Pancreas (tissue), 10 donors: ENCODE data around the gene FNIP1. TPM values are rescaled to one million over a fixed set of nuclear protein-coding genes. Genes with fewer than 3 reads are reported as not detected.

Experiments
- ATAC-seq, 4 donors: fragments of 200-7000 bp; cut with Tn5 transposase; one replicate each; pipeline versions ENCODE4 v1.8.0 to v1.9.1; 2020; ENCODE audit warnings: mild to moderate bottlenecking in 4 of 4, moderate library complexity in 4 of 4
- DNase-seq, 6 donors: peaks; one replicate each; pipeline ENCODE4 v3.0.0-alpha.2; 2020
- FAIRE-seq: peaks from 2 replicates; lab custom pipeline; 2012; peaks lifted over from hg19 to GRCh38; lab: Jason Lieb, UNC
- H3K27ac ChIP-seq, 4 donors: fragments of 200-600 bp; sonication (generic); 1 replicate in 3 of 4; 2 replicates in 1 of 4; pipeline versions ENCODE4 v1.5.0 to v1.8.0; 2020
- H3K27me3 ChIP-seq, 4 donors: fragments of 200-600 bp; one replicate each; pipeline ENCODE4 v1.8.0; 2021
- H3K36me3 ChIP-seq, 3 donors: fragments of 200-600 bp; sonication (generic) in 1 of 3; one replicate each; pipeline versions ENCODE4 v1.5.0 to v1.8.0; 2020 to 2021
- H3K4me1 ChIP-seq, 3 donors: fragments of 200-600 bp; one replicate each; pipeline ENCODE4 v1.8.0; 2021
- H3K4me3 ChIP-seq, 4 donors: fragments of 200-600 bp; sonication (generic) in 2 of 4; one replicate each; pipeline versions ENCODE4 v1.5.0 to v1.8.0; 2020 to 2021
- H3K9me3 ChIP-seq, 4 donors: fragments of 200-600 bp; one replicate each; pipeline ENCODE4 v1.8.0; 2021
- WGBS, 2 donors: extraction: QIAGEN DNeasy Blood & Tissue Kit; methylation state at CpG; one replicate each; pipeline ENCODE4 v1.1.7; 2013; 5-methylcytosine and 5-hydroxymethylcytosine counted together
- intact Hi-C, 3 donors: fragments of 100-400 bp; cut with DNase I; formaldehyde crosslinking; loops; one replicate each; pipeline versions ENCODE4 v1.11.1 to v1.14.2; 2022
- polyA plus RNA-seq, 2 donors: library from polyadenylated mRNA; stranded (reverse); fragments of 200-250 nt; gene quantifications; one replicate each; pipeline ENCODE4 v1.2.3, GENCODE V29; 2013
- total RNA-seq, 6 donors: library from RNA; stranded (reverse); fragmentation: NEBNext Ultra II Directional in 4 of 6; extraction: Animal tissue kit (Norgen Biotek cat#: 25700) in 4 of 6; gene quantifications; one replicate each; pipeline versions ENCODE4 v1.2.1 to v1.2.4, GENCODE V29; 2021 to 2023
- TF ChIP-seq, protein P1 (sequence below), 4 donors: fragments of 200-600 bp; sonication (generic) in 3 of 4; IDR thresholded peaks; one replicate each; pipeline versions ENCODE4 v1.5.0 to v1.8.0; 2021; ENCODE audit warnings: antibody characterized with exemption in 4 of 4
- donor health status: healthy with polysubstance abuse.
- donor health status: DM: no; HTN: no; CAD: no; lungs with moderate emphysema.
- donor health status: DM: no; HTN: no; CAD: no.
- donor health status: control.
- donor health status: control.
- donor health status: Bipolar disorder and iron deficiency.
- donor health status: DM: yes; HTN: yes; CAD: no.
- donor health status: DM: no; HTN: no; CAD: no.
- donor health status: DM: no; HTN: no; CAD: no.
- donor health status: DM: yes; HTN: yes; CAD: no.

The FNIP1 gene
- total and polyA plus RNA-seq, 8 donors, result 2.7 to 20.9 (median 12.0) TPM

GRCh38 chr5:131659290-131659689, 137.5 kb downstream of the FNIP1 start:
- Histone ChIP-seq H3K36me3 (peaks cover 0 to 25% (median 14%) of the 10 kb centered on the region in 3 donors), H3K4me3 (no peak overlapping the region), H3K27ac (no peak overlapping the region), H3K9me3 (no peaks in the 10 kb centered on the region), H3K4me1 (peaks cover 0 to 8% (median 0%) of the 10 kb centered on the region in 3 donors), H3K27me3 (no peaks in the 10 kb centered on the region)
- 98% methylated on average over 13 of the region's 13 CpGs for WGBS, 2 donors
- TF ChIP-seq, protein P1, sequence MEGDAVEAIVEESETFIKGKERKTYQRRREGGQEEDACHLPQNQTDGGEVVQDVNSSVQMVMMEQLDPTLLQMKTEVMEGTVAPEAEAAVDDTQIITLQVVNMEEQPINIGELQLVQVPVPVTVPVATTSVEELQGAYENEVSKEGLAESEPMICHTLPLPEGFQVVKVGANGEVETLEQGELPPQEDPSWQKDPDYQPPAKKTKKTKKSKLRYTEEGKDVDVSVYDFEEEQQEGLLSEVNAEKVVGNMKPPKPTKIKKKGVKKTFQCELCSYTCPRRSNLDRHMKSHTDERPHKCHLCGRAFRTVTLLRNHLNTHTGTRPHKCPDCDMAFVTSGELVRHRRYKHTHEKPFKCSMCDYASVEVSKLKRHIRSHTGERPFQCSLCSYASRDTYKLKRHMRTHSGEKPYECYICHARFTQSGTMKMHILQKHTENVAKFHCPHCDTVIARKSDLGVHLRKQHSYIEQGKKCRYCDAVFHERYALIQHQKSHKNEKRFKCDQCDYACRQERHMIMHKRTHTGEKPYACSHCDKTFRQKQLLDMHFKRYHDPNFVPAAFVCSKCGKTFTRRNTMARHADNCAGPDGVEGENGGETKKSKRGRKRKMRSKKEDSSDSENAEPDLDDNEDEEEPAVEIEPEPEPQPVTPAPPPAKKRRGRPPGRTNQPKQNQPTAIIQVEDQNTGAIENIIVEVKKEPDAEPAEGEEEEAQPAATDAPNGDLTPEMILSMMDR (IDR thresholded peaks at IDR 0.05), result no peak
- intact Hi-C loops, result no loop called here
- no peak for ATAC-seq
- DNase-seq, result no peak
- no peak for FAIRE-seq

GRCh38 chr5:131654776-131655175, 142.0 kb downstream of the FNIP1 start:
- TF ChIP-seq, protein P1 (IDR thresholded peaks at IDR 0.05), result no peak
- Histone ChIP-seq H3K36me3 (peaks cover 0 to 19% (median 11%) of the 10 kb centered on the region in 3 donors), H3K27ac (peak overlapping the region in 1 of 4 donors; percentile 41), H3K27me3 (no peaks in the 10 kb centered on the region), H3K9me3 (no peaks in the 10 kb centered on the region), H3K4me1 (peaks cover 0 to 10% (median 0%) of the 10 kb centered on the region in 3 donors), H3K4me3 (no peak overlapping the region)
- ATAC-seq (no peak), FAIRE-seq (no peak), DNase-seq (no peak)
- 87 to 89% methylated on average over 2 of the region's 2 CpGs for WGBS, 2 donors
- intact Hi-C loops, result no loop called here

DNA sequence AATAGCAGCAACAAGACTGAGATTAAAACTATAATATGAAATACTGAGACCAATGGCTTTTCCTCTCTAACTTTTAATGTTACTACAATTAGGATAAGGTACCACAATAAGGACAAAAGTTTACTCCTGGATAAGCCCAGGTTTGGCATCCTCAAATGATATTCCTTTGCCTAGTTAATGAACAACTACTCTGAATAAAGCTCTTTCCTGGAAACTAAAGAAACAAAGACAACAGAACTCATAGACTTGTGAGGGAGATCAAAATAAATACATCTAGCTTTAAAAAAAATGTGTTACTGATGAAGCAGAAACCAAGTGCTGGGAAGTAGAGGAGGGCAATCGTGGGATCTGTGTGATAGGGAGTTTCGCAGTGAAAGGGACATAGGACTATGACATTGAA, 142.5 kb downstream of the FNIP1 start:
- no peak for DNase-seq
- intact Hi-C loops, result no loop called here
- TF ChIP-seq, protein P1 (IDR thresholded peaks at IDR 0.05), result no peak
- Histone ChIP-seq H3K4me1 (peaks cover 0 to 10% (median 0%) of the 10 kb centered on the region in 3 donors), H3K36me3 (peaks cover 0 to 14% (median 6%) of the 10 kb centered on the region in 3 donors), H3K4me3 (no peak overlapping the region), H3K9me3 (no peaks in the 10 kb centered on the region), H3K27me3 (no peaks in the 10 kb centered on the region), H3K27ac (no peak overlapping the region)
- 75 to 77% methylated on average over 2 of the region's 2 CpGs for WGBS, 2 donors
- ATAC-seq, result peak in 1 of 4 donors; percentile 18
- no peak for FAIRE-seq

DNA sequence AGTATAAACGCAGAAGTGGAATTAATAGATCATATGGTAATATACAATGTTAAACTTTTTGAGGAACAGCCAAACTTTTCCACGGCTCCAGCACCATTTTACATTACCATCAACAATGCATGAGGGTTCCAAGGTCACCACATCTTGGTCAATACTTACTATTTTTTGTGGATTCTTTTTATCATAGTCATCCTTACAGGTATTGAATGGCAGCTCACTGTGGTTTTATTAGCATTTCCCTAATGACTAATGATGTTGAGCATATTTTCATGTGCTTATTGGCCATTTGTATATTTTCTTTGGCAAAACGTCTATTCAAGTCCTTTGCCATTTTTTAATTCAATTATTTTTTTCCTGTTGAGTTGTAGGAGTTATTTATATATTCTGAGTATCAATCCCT, 147.7 kb downstream of the FNIP1 start:
- Histone ChIP-seq H3K27ac (no peak overlapping the region), H3K36me3 (peaks cover 0 to 10% (median 2%) of the 10 kb centered on the region in 3 donors), H3K27me3 (no peaks in the 10 kb centered on the region), H3K4me3 (no peak overlapping the region), H3K4me1 (peaks cover 0 to under 1% (median 0%) of the 10 kb centered on the region in 3 donors), H3K9me3 (no peaks in the 10 kb centered on the region)
- FAIRE-seq, result peak; percentile 53
- intact Hi-C loops, result no loop called here
- no peak for ATAC-seq
- WGBS, 2 donors, result 88 to 92% methylated on average over 3 of the region's 3 CpGs
- no peak for DNase-seq
- TF ChIP-seq, protein P1 (IDR thresholded peaks at IDR 0.05), result no peak

GRCh38 chr5:131647048-131647769, 149.6 kb downstream of the FNIP1 start:
- peaks cover 0 to 10% (median 0%) of the 10 kb centered on the region in 3 donors for H3K36me3 ChIP-seq
- H3K9me3 ChIP-seq, result no peaks in the 10 kb centered on the region
- TF ChIP-seq, protein P1 (IDR thresholded peaks at IDR 0.05), result no peak
- no peak overlapping the region for H3K27ac ChIP-seq
- H3K4me1 ChIP-seq, result no peaks in the 10 kb centered on the region
- H3K4me3 ChIP-seq, result no peak overlapping the region
- ATAC-seq (no peak), DNase-seq (no peak), FAIRE-seq (no peak)
- WGBS, 2 donors, result 88 to 91% methylated on average over 10 of the region's 10 CpGs
- intact Hi-C loops, result no loop called here
- no peaks in the 10 kb centered on the region for H3K27me3 ChIP-seq
